ENCODE results near the gene CARTPT. TPM values are rescaled to one million over a fixed set of nuclear protein-coding genes. Genes with fewer than 3 reads are reported as not detected.

The CARTPT gene
- total and polyA plus RNA-seq, 10 of the 15 experiments (the other 5 are each of a cell fraction or from before 2014, with no cell fraction given), result not detected

GRCh38 chr5:71699751-71700150 lies 19.3 kb upstream of the CARTPT start:
- no peaks in the 10 kb centered on the region for H4K20me1 ChIP-seq (ENCODE audit: control insufficient read depth, insufficient read depth)
- no TSS peak for BruUV-seq (replicated peaks)
- H3K27ac ChIP-seq (ENCODE audit: control insufficient read depth, insufficient read depth), result no peak overlapping the region
- no peak overlapping the region for H3K9ac ChIP-seq (ENCODE audit: control insufficient read depth, insufficient read depth, low read length)
- H3K36me3 ChIP-seq (ENCODE audit: control insufficient read depth in 2 of 2, insufficient read depth in 2 of 2, low read length in 1 of 2), result no peaks in the 10 kb centered on the region
- RAD21 ChIA-PET (ENCODE audit: unreplicated experiment), result no interaction called here
- H2AFZ ChIP-seq (ENCODE audit: control insufficient read depth, low read depth, low read length), result no peak overlapping the region
- CTCF ChIA-PET, result interaction anchor here (0.6 to 2.5 kb wide), 3 partner anchors 17 to 82 kb away, joined by 3 to 9 read pairs (median 3); no protein-coding TSS in a partner anchor
- no peak overlapping the region for H3K4me2 ChIP-seq (ENCODE audit: control insufficient read depth, insufficient read depth)
- no peak for TF ChIP-seq REST (IDR thresholded peaks at IDR 0.05; ENCODE audit: low read depth, low read length)
- SMC1A ChIA-PET (ENCODE audit: uncharacterized antibody, unreplicated experiment), result no interaction called here
- in situ Hi-C loops (cut with MboI) (no loop called here), intact Hi-C loops (cut with micrococcal nuclease; ENCODE audit: unreplicated experiment) (no loop called here)
- H3K4me3 ChIP-seq, result no peak overlapping the region
- no peaks in the 10 kb centered on the region for H3K9me3 ChIP-seq (replicated peaks; ENCODE audit: control insufficient read depth, insufficient read depth, low read length)
- POLR2A ChIA-PET, result no interaction called here
- FAIRE-seq (no peak), ATAC-seq (no peak), DNase-seq (ENCODE audit: low read depth, low spot score) (no peak)
- H3K27me3 ChIP-seq (replicated peaks in 1 of 2; ENCODE audit: control insufficient read depth in 2 of 2, insufficient read depth in 2 of 2, low read length in 1 of 2), result no peaks in the 10 kb centered on the region; a peak in 1 of 4 replicates
- no peaks in the 10 kb centered on the region for H3K79me2 ChIP-seq (ENCODE audit: control insufficient read depth, insufficient read depth, low read length)
- H3K4me1 ChIP-seq (ENCODE audit: control insufficient read depth, insufficient read depth, low read length), result no peaks in the 10 kb centered on the region
- WGBS (ENCODE audit: insufficient coverage, insufficient replicate concordance, low lambda C conversion rate, missing lambda C conversion rate), result 48% methylated on average over 2 of the region's 2 CpGs

GRCh38 chr5:71700803-71701202 lies 18.3 kb upstream of the CARTPT start:
- no peaks in the 10 kb centered on the region for H3K36me3 ChIP-seq (ENCODE audit: control insufficient read depth in 2 of 2, insufficient read depth in 2 of 2, low read length in 1 of 2)
- no peak for FAIRE-seq
- ChIA-PET SMC1A (ENCODE audit: uncharacterized antibody, unreplicated experiment) (interaction anchor here (0.6 kb wide), 1 partner anchor 60 kb away, joined by 3 read pairs; no protein-coding TSS in a partner anchor), RAD21 (ENCODE audit: unreplicated experiment) (no interaction called here), CTCF (no interaction called here), POLR2A (no interaction called here)
- H3K9me3 ChIP-seq (replicated peaks; ENCODE audit: control insufficient read depth, insufficient read depth, low read length), result no peaks in the 10 kb centered on the region
- H2AFZ ChIP-seq (ENCODE audit: control insufficient read depth, low read depth, low read length), result no peak overlapping the region
- no peaks in the 10 kb centered on the region for H3K79me2 ChIP-seq (ENCODE audit: control insufficient read depth, insufficient read depth, low read length)
- in situ Hi-C loops (cut with MboI) (no loop called here), intact Hi-C loops (cut with micrococcal nuclease; ENCODE audit: unreplicated experiment) (no loop called here)
- H3K4me2 ChIP-seq (ENCODE audit: control insufficient read depth, insufficient read depth), result no peak overlapping the region
- no peaks in the 10 kb centered on the region for H3K4me1 ChIP-seq (ENCODE audit: control insufficient read depth, insufficient read depth, low read length)
- H3K27me3 ChIP-seq (replicated peaks in 1 of 2; ENCODE audit: control insufficient read depth in 2 of 2, insufficient read depth in 2 of 2, low read length in 1 of 2), result no peaks in the 10 kb centered on the region
- DNase-seq (ENCODE audit: low read depth, low spot score), result no peak
- BruUV-seq (replicated peaks), result no TSS peak
- no peak overlapping the region for H3K4me3 ChIP-seq
- no peak overlapping the region for H3K27ac ChIP-seq (ENCODE audit: control insufficient read depth, insufficient read depth)
- H3K9ac ChIP-seq (ENCODE audit: control insufficient read depth, insufficient read depth, low read length), result no peak overlapping the region
- H4K20me1 ChIP-seq (ENCODE audit: control insufficient read depth, insufficient read depth), result no peaks in the 10 kb centered on the region
- TF ChIP-seq ZNF384 (IDR thresholded peaks at IDR 0.05; ENCODE audit: borderline replicate concordance, low read depth, low read length) (no peak), PAX5 (IDR thresholded peaks at IDR 0.05; ENCODE audit: borderline replicate concordance, low read depth, low read length) (no peak), SUZ12 (IDR thresholded peaks at IDR 0.05; ENCODE audit: unreplicated experiment) (no peak), SREBF2 (IDR thresholded peaks at IDR 0.05; ENCODE audit: low read length) (no peak), USF2 (IDR thresholded peaks at IDR 0.05; ENCODE audit: borderline replicate concordance, low read depth, low read length) (no peak), SIN3A (IDR thresholded peaks at IDR 0.05; ENCODE audit: low read depth, low read length) (no peak)
- no peak for ATAC-seq

Data from GM12878 (cell line).